H1 (cell line): ENCODE data around the gene SLC6A17. TPM values are rescaled to one million over a fixed set of nuclear protein-coding genes. Genes with fewer than 3 reads are reported as not detected.

Experiments
- CTCF ChIA-PET: fragments of 300-600 bp; sonication (Branson Sonifier 250); formaldehyde crosslinking; loops from one replicate; lab custom pipeline; 2021; ENCODE audit not compliant: partially characterized antibody; lab: Charles Lee
- POLR2A ChIA-PET: fragments of 300-600 bp; sonication (Branson Sonifier 250); formaldehyde crosslinking; loops from one replicate; lab custom pipeline; 2021; ENCODE audit warnings: inconsistent platforms; ENCODE audit not compliant: partially characterized antibody; lab: Charles Lee
- DNase-seq, 2 experiments: peaks; one replicate each; pipeline versions ENCODE4 v3.0.0 to v3.0.0-alpha.2; 2010 to 2022; ENCODE audit warnings: low spot score in 2 of 2, low read depth in 1 of 2, mixed read lengths in 1 of 2
- FAIRE-seq: peaks from 2 replicates; lab custom pipeline; 2011; peaks lifted over from hg19 to GRCh38; lab: Jason Lieb, UNC
- H2AFZ ChIP-seq: 2 replicates; pipeline ENCODE4 v1.8.1; 2012; ENCODE audit warnings: low read length, inconsistent platforms
- H2AK5ac ChIP-seq: 2 replicates; pipeline ENCODE4 v1.6.1; 2013; ENCODE audit warnings: low read depth, low read length
- H2BK120ac ChIP-seq: replicated peaks from 2 replicates; pipeline ENCODE3; 2013; ENCODE audit warnings: low read depth, low read length, inconsistent platforms
- H2BK12ac ChIP-seq: 2 replicates; pipeline ENCODE4 v1.6.1; 2013; ENCODE audit warnings: low read depth, low read length
- H2BK15ac ChIP-seq: 2 replicates; pipeline ENCODE4 v1.6.1; 2013; ENCODE audit warnings: low read length
- H2BK20ac ChIP-seq: 2 replicates; pipeline ENCODE4 v1.6.1; 2013; ENCODE audit warnings: low read length
- H2BK5ac ChIP-seq: 2 replicates; pipeline ENCODE4 v1.6.1; 2013; ENCODE audit warnings: low read depth, low read length
- H3K14ac ChIP-seq: 2 replicates; pipeline ENCODE4 v1.6.1; 2013; ENCODE audit warnings: inconsistent platforms; ENCODE audit not compliant: insufficient read length
- H3K18ac ChIP-seq: 2 replicates; pipeline ENCODE4 v1.6.1; 2013; ENCODE audit warnings: low read length; ENCODE audit errors: extremely low read depth
- H3K23ac ChIP-seq: 2 replicates; pipeline ENCODE4 v1.6.1; 2013; ENCODE audit warnings: inconsistent platforms; ENCODE audit not compliant: insufficient read length
- H3K23me2 ChIP-seq: 2 replicates; pipeline ENCODE4 v1.6.1; 2013; ENCODE audit warnings: low read depth, low read length
- H3K27ac ChIP-seq: 2 replicates; pipeline ENCODE4 v1.6.1; 2011; ENCODE audit warnings: low read depth, low read length, inconsistent platforms
- H3K27me3 ChIP-seq, 4 experiments: replicated peaks in 1 of 4; 1 replicate in 1 of 4; 2 replicates in 3 of 4; pipeline versions ENCODE4 v1.6.1 to v1.8.1; 2011 to 2013; ENCODE audit warnings: low read length in 3 of 4, mild to moderate bottlenecking in 3 of 4, inconsistent platforms in 2 of 4, mixed read lengths in 2 of 4, moderate library complexity in 1 of 4; ENCODE audit not compliant: control insufficient read depth in 3 of 4, insufficient read depth in 3 of 4; ENCODE audit errors: extremely low read depth in 1 of 4
- H3K36me3 ChIP-seq, 4 experiments: 2 replicates each; pipeline versions ENCODE4 v1.6.1 to v1.8.1; 2011 to 2013; ENCODE audit warnings: mild to moderate bottlenecking in 4 of 4, low read length in 3 of 4, moderate library complexity in 2 of 4, control low read depth in 1 of 4, inconsistent platforms in 1 of 4; ENCODE audit not compliant: insufficient read depth in 4 of 4, control insufficient read depth in 2 of 4
- H3K4ac ChIP-seq: replicated peaks from 2 replicates; pipeline ENCODE3; 2013; ENCODE audit warnings: low read length, low read depth, mixed read lengths, inconsistent platforms; ENCODE audit not compliant: insufficient read length
- H3K4me1 ChIP-seq, 4 experiments: replicated peaks in 1 of 4; 1 replicate in 1 of 4; 2 replicates in 3 of 4; pipeline versions ENCODE4 v1.6.1 to v1.8.1; 2011 to 2013; ENCODE audit warnings: low read length in 3 of 4, inconsistent platforms in 2 of 4, mixed read lengths in 1 of 4; ENCODE audit not compliant: insufficient read depth in 4 of 4, control insufficient read depth in 3 of 4
- H3K4me2 ChIP-seq, 2 experiments: 2 replicates each; pipeline versions ENCODE4 v1.6.1 to v1.8.1; 2011 to 2013; ENCODE audit warnings: low read depth in 2 of 2, low read length in 2 of 2, control low read depth in 1 of 2, inconsistent platforms in 1 of 2, mild to moderate bottlenecking in 1 of 2; ENCODE audit not compliant: insufficient read depth in 1 of 2
- H3K4me3 ChIP-seq, 4 experiments: fragments of 200-600, 300-600 bp in 1 of 4; sonication (generic), shearing (Covaris generic), sonication (Bioruptor Twin) in 1 of 4; 2 replicates each; pipeline versions ENCODE4 v1.5.1 to v1.8.1; 2011 to 2016; ENCODE audit warnings: low read length in 4 of 4, low read depth in 3 of 4, control low read depth in 2 of 4, inconsistent platforms in 2 of 4, mild to moderate bottlenecking in 2 of 4, mixed read lengths in 1 of 4, moderate library complexity in 1 of 4; ENCODE audit not compliant: insufficient read depth in 2 of 4; ENCODE audit errors: extremely low read depth in 1 of 4
- H3K56ac ChIP-seq: replicated peaks from 2 replicates; pipeline ENCODE3; 2013; ENCODE audit warnings: low read depth, mild to moderate bottlenecking, mixed read lengths, low read length, inconsistent platforms; ENCODE audit not compliant: insufficient read length
- H3K79me1 ChIP-seq: 2 replicates; pipeline ENCODE4 v1.6.1; 2013; ENCODE audit warnings: low read depth, low read length, control low read depth
- H3K79me2 ChIP-seq, 2 experiments: 2 replicates each; pipeline versions ENCODE4 v1.6.1 to v1.8.1; 2012 to 2013; ENCODE audit warnings: low read length in 2 of 2, mild to moderate bottlenecking in 2 of 2, inconsistent platforms in 1 of 2; ENCODE audit not compliant: insufficient read depth in 2 of 2, control insufficient read depth in 1 of 2
- H3K9ac ChIP-seq, 4 experiments: replicated peaks in 1 of 4; 1 replicate in 1 of 4; 2 replicates in 3 of 4; pipeline versions ENCODE4 v1.6.1 to v1.8.1; 2011 to 2013; ENCODE audit warnings: low read depth in 3 of 4, low read length in 3 of 4, control low read depth in 2 of 4, mild to moderate bottlenecking in 2 of 4, moderate library complexity in 2 of 4, inconsistent platforms in 1 of 4; ENCODE audit errors: extremely low read depth in 1 of 4
- H3K9me3 ChIP-seq, 2 experiments: 2 replicates each; pipeline versions ENCODE4 v1.6.1 to v1.8.1; 2012 to 2013; ENCODE audit warnings: mild to moderate bottlenecking in 2 of 2, moderate library complexity in 2 of 2, control low read depth in 1 of 2, inconsistent platforms in 1 of 2, low read depth in 1 of 2, low read length in 1 of 2, mixed read lengths in 1 of 2; ENCODE audit not compliant: insufficient read depth in 2 of 2
- H4K20me1 ChIP-seq, 2 experiments: replicated peaks in 1 of 2; 2 replicates each; pipeline versions ENCODE3 to v1.8.1; 2011 to 2013; ENCODE audit warnings: inconsistent platforms in 2 of 2, low read length in 2 of 2, mild to moderate bottlenecking in 1 of 2; ENCODE audit not compliant: insufficient read depth in 2 of 2, control insufficient read depth in 1 of 2
- H4K5ac ChIP-seq: 2 replicates; pipeline ENCODE4 v1.6.1; 2013; ENCODE audit warnings: low read length, low read depth, mixed read lengths, inconsistent platforms; ENCODE audit not compliant: insufficient read length
- H4K8ac ChIP-seq: 2 replicates; pipeline ENCODE4 v1.8.0; 2013; ENCODE audit warnings: mild to moderate bottlenecking, moderate library complexity, low read length, inconsistent platforms; ENCODE audit not compliant: insufficient read depth; ENCODE audit errors: extremely low read depth
- H4K91ac ChIP-seq: replicated peaks from 2 replicates; pipeline ENCODE3; 2013; ENCODE audit warnings: low read length, mixed read lengths, inconsistent platforms; ENCODE audit not compliant: insufficient read length
- CEBPB ChIP-seq: IDR thresholded peaks from 2 replicates; pipeline ENCODE4 v1.6.1; 2012; ENCODE audit warnings: low read depth, low read length
- CTBP2 ChIP-seq: IDR thresholded peaks from 2 replicates; pipeline ENCODE4 v1.7.0; 2011; ENCODE audit warnings: borderline replicate concordance, mild to moderate bottlenecking, moderate library complexity, mixed read lengths, low read length; ENCODE audit not compliant: insufficient read depth, insufficient read length
- EP300 ChIP-seq, 2 experiments: IDR thresholded peaks; 1 replicate in 1 of 2; 2 replicates in 1 of 2; pipeline ENCODE4 v1.6.1; 2011 to 2012; ENCODE audit warnings: low read depth in 2 of 2, low read length in 2 of 2, mild to moderate bottlenecking in 2 of 2, borderline replicate concordance in 1 of 2, inconsistent platforms in 1 of 2, moderate library complexity in 1 of 2
- GTF2F1 ChIP-seq: IDR thresholded peaks from 2 replicates; pipeline ENCODE4 v1.6.1; 2012; ENCODE audit warnings: low read depth, low read length, improper control_type of control experiment, borderline replicate concordance
- KDM5A ChIP-seq: fragments of 200-600 bp; IDR thresholded peaks from 2 replicates; pipeline ENCODE4 v1.7.1; 2012; ENCODE audit warnings: mild to moderate bottlenecking, low read length, inconsistent platforms, mixed read lengths
- MAFK ChIP-seq: IDR thresholded peaks from 2 replicates; pipeline ENCODE4 v1.6.1; 2012; ENCODE audit warnings: low read depth, mild to moderate bottlenecking, improper control_type of control experiment, low read length
- POLR2AphosphoS5 ChIP-seq: IDR thresholded peaks from 2 replicates; pipeline ENCODE4 v1.6.1; 2011; ENCODE audit warnings: low read depth, low read length
- POU5F1 ChIP-seq: IDR thresholded peaks from 2 replicates; pipeline ENCODE4 v1.6.1; 2011; ENCODE audit warnings: low read depth, mild to moderate bottlenecking, low read length, moderate library complexity
- RFX5 ChIP-seq: IDR thresholded peaks from 2 replicates; pipeline ENCODE4 v1.6.1; 2011; ENCODE audit warnings: low read depth, low read length, improper control_type of control experiment, borderline replicate concordance
- SIX5 ChIP-seq: IDR thresholded peaks from 2 replicates; pipeline ENCODE4 v1.6.1; 2011; ENCODE audit warnings: mild to moderate bottlenecking, low read depth, low read length
- TBP ChIP-seq: IDR thresholded peaks from 2 replicates; pipeline ENCODE4 v1.6.1; 2011; ENCODE audit warnings: low read depth, low read length, improper control_type of control experiment
- WGBS, 2 experiments: shearing (Covaris generic) in 1 of 2; methylation state at CpG; one replicate each; pipeline versions ENCODE4 v1.1.6 to v1.1.7; 2013 to 2015; ENCODE audit warnings: low lambda C conversion rate in 2 of 2, mixed read lengths in 2 of 2, inconsistent platforms in 1 of 2, low coverage in 1 of 2, missing lambda C conversion rate in 1 of 2; ENCODE audit not compliant: insufficient replicate concordance in 2 of 2, insufficient coverage in 1 of 2, insufficient read length in 1 of 2; ENCODE audit errors: extremely low coverage in 1 of 2, missing lambda C conversion rate in 1 of 2; 5-methylcytosine and 5-hydroxymethylcytosine counted together
- polyA plus RNA-seq, 7 experiments: library from polyadenylated mRNA; depleted of rRNA in 3 of 7; stranded (reverse) in 5 of 7; unstranded in 2 of 7; fragments of >200 nt in 5 of 7; fragments of 200-250 nt in 2 of 7; gene quantifications; 1 replicate in 5 of 7; 2 replicates in 1 of 7; 4 replicates in 1 of 7; pipeline versions ENCODE4 v1.2.1 to v1.2.3, GENCODE V29; 2011 to 2013; ENCODE audit warnings: missing spikeins in 2 of 7, mixed read lengths in 2 of 7
- total RNA-seq: library from RNA; stranded (reverse); fragmentation: NEBNext Ultra II Directional; extraction: Animal tissue kit (Norgen Biotek cat#: 25700); gene quantifications from 2 replicates; pipeline ENCODE4 v1.2.1, GENCODE V29; 2021

SLC6A17 gene
- total and polyA plus RNA-seq, 2 of the 8 experiments (the other 6 are each of a cell fraction or from before 2014, with no cell fraction given), result 0.15 to 0.28 TPM

- Histone ChIP-seq H2BK15ac (no peak overlapping the region), H3K79me1 (no peaks in the 10 kb centered on the region)
- CTCF ChIA-PET, result interaction anchor here (0.5 to 4.6 kb wide), 8 partner anchors 9 to 299 kb away, joined by 3 to 20 read pairs (median 4); partner anchors contain the start of genes ALX3 and SLC6A17
- TF ChIP-seq SIX5, result no peak
- TF ChIP-seq POU5F1, result no peak
- no peak for TF ChIP-seq TBP
- no peak for TF ChIP-seq RFX5
- no peak for TF ChIP-seq GTF2F1
- no peak for TF ChIP-seq KDM5A
- no peak for TF ChIP-seq CEBPB
- TF ChIP-seq CTBP2, result no peak
- TF ChIP-seq POLR2AphosphoS5, result no peak
- TF ChIP-seq MAFK, result no peak
- TF ChIP-seq EP300 (IDR thresholded peaks at IDR 0.05; ENCODE audit: borderline replicate concordance in 1 of 2, low read depth in 2 of 2, low read length in 2 of 2), result no peak
Measured at GRCh38 chr1:110161849-110162248, 11.6 kb downstream of the SLC6A17 start.

More at GRCh38 chr1:110161849-110162248, 11.6 kb downstream of the SLC6A17 start:
- H4K8ac ChIP-seq, result no peak overlapping the region
- 84% methylated on average over 11 of the region's 11 CpGs; no CpG with 5 or more reads in 1 of the 2 experiments for WGBS, 2 experiments
- H3K4ac ChIP-seq, result no peak overlapping the region
- H3K14ac ChIP-seq, result no peak overlapping the region
- H2AK5ac ChIP-seq, result no peak overlapping the region
- FAIRE-seq (no peak), DNase-seq (no peak)
- H4K20me1 ChIP-seq, result peaks cover 0 to 2% of the 10 kb centered on the region in 2 experiments
- H3K4me3 ChIP-seq, result no peak overlapping the region
- no peak overlapping the region for H2AFZ ChIP-seq
- no peaks in the 10 kb centered on the region for H3K36me3 ChIP-seq
- no peak overlapping the region for H3K56ac ChIP-seq
- POLR2A ChIA-PET, result interaction anchor here (0.9 to 1.6 kb wide), 2 partner anchors 10 to 17 kb away, joined by 3 to 4 read pairs; no protein-coding TSS in a partner anchor
- H4K5ac ChIP-seq, result no peak overlapping the region
- H2BK20ac ChIP-seq, result no peak overlapping the region
- H3K79me2 ChIP-seq, result no peaks in the 10 kb centered on the region
- no peaks in the 10 kb centered on the region for H3K9me3 ChIP-seq
- H2BK120ac ChIP-seq, result no peak overlapping the region
- no peak overlapping the region for H3K27ac ChIP-seq
- H4K91ac ChIP-seq, result no peak overlapping the region
- H3K4me2 ChIP-seq, result no peak overlapping the region
- no peak overlapping the region for H2BK12ac ChIP-seq
- H3K18ac ChIP-seq, result no peak overlapping the region
- H3K23ac ChIP-seq, result no peak overlapping the region
- no peak overlapping the region for H3K9ac ChIP-seq
- H2BK5ac ChIP-seq, result no peak overlapping the region
- no peaks in the 10 kb centered on the region; a peak in 1 of 7 replicates for H3K27me3 ChIP-seq
- H3K4me1 ChIP-seq, result no peaks in the 10 kb centered on the region; a peak in 1 of 7 replicates
- no peaks in the 10 kb centered on the region for H3K23me2 ChIP-seq
